ENCODE data around the gene OPCML. TPM values are rescaled to one million over a fixed set of nuclear protein-coding genes. Genes with fewer than 3 reads are reported as not detected.

Gene OPCML
- total RNA-seq, 4 donors from 2014 or later = 0.33 TPM; not detected in 3

- no peaks in the 10 kb centered on the region for H3K27me3 ChIP-seq
- DNase-seq = no peak
- 60 to 73% methylated on average over 2 of the region's 2 CpGs for WGBS, 2 donors
- H3K36me3 ChIP-seq = no peaks in the 10 kb centered on the region
- TF ChIP-seq CTCF (IDR thresholded peaks at IDR 0.05) (no peak), POLR2A (IDR thresholded peaks at IDR 0.05) (no peak)
- no peaks in the 10 kb centered on the region for H3K9me3 ChIP-seq
- H3K4me3 ChIP-seq (replicated peaks in 1 of 3) = no peak overlapping the region
- H3K4me1 ChIP-seq = no peaks in the 10 kb centered on the region
- intact Hi-C loops (cut with DNase I) = no loop called here
- no peak overlapping the region for H3K27ac ChIP-seq
Observed at GRCh38 chr11:132646890-132647289, 885.4 kb downstream of the OPCML start.

- Histone ChIP-seq H3K27ac (no peak overlapping the region), H3K36me3 (no peaks in the 10 kb centered on the region), H3K27me3 (no peaks in the 10 kb centered on the region), H3K4me1 (no peaks in the 10 kb centered on the region), H3K9me3 (no peaks in the 10 kb centered on the region), H3K4me3 (replicated peaks in 1 of 3) (no peak overlapping the region)
- no peak for DNase-seq
- no peak for TF ChIP-seq POLR2A (IDR thresholded peaks at IDR 0.05)
- TF ChIP-seq CTCF (IDR thresholded peaks at IDR 0.05) = no peak
- intact Hi-C loops (cut with DNase I) = no loop called here
- 73 to 81% methylated on average over 6 of the region's 6 CpGs for WGBS, 2 donors
Observed at GRCh38 chr11:132644520-132645239, 887.6 kb downstream of the OPCML start.

GRCh38 chr11:132643239-132643638 is 889.1 kb downstream of the OPCML start:
- no peak for DNase-seq
- intact Hi-C loops (cut with DNase I) = no loop called here
- 62 to 67% methylated on average over 9 of the region's 9 CpGs for WGBS, 2 donors
- no peaks in the 10 kb centered on the region for H3K4me1 ChIP-seq
- H3K4me3 ChIP-seq (replicated peaks in 1 of 3) = no peak overlapping the region
- no peaks in the 10 kb centered on the region for H3K27me3 ChIP-seq
- no peak for TF ChIP-seq POLR2A (IDR thresholded peaks at IDR 0.05)
- TF ChIP-seq CTCF (IDR thresholded peaks at IDR 0.05) = no peak
- no peak overlapping the region for H3K27ac ChIP-seq
- no peaks in the 10 kb centered on the region for H3K9me3 ChIP-seq
- H3K36me3 ChIP-seq = no peaks in the 10 kb centered on the region

GRCh38 chr11:132640952-132641351 is 891.3 kb downstream of the OPCML start:
- no peaks in the 10 kb centered on the region for H3K4me1 ChIP-seq
- no peak for DNase-seq
- H3K27me3 ChIP-seq = no peaks in the 10 kb centered on the region
- H3K9me3 ChIP-seq = no peaks in the 10 kb centered on the region
- H3K27ac ChIP-seq = no peak overlapping the region
- intact Hi-C loops (cut with DNase I) = no loop called here
- H3K4me3 ChIP-seq (replicated peaks in 1 of 3) = no peak overlapping the region
- no peak for TF ChIP-seq POLR2A (IDR thresholded peaks at IDR 0.05)
- no peak for TF ChIP-seq CTCF (IDR thresholded peaks at IDR 0.05)
- 72 to 92% methylated on average over 3 of the region's 3 CpGs for WGBS, 2 donors
- no peaks in the 10 kb centered on the region for H3K36me3 ChIP-seq

GRCh38 chr11:132639986-132640385 is 892.3 kb downstream of the OPCML start:
- intact Hi-C loops (cut with DNase I) = no loop called here
- no peaks in the 10 kb centered on the region for H3K4me1 ChIP-seq
- no peak overlapping the region for H3K27ac ChIP-seq
- no peaks in the 10 kb centered on the region for H3K27me3 ChIP-seq
- H3K4me3 ChIP-seq (replicated peaks in 1 of 3) = no peak overlapping the region
- H3K36me3 ChIP-seq = no peaks in the 10 kb centered on the region
- DNase-seq = no peak
- 70 to 83% methylated on average over 6 of the region's 6 CpGs for WGBS, 2 donors
- no peaks in the 10 kb centered on the region for H3K9me3 ChIP-seq
- no peak for TF ChIP-seq POLR2A (IDR thresholded peaks at IDR 0.05)
- no peak for TF ChIP-seq CTCF (IDR thresholded peaks at IDR 0.05)
